GM21528 (cell line): ENCODE measurements around the gene ZBTB46.

Source experiments
- ATAC-seq: cut with Tn5 transposase; IDR thresholded peaks from one replicate; pipeline ENCODE4 v1.9.1; 2021; ENCODE audit warnings: mild to moderate bottlenecking, moderate library complexity; ENCODE audit not compliant: unreplicated experiment, low FRiP score

The ZBTB46 gene

GRCh38 chr20:63749597-63750508 lies 81.2 kb downstream of the ZBTB46 start:
- no peak for ATAC-seq

- no peak for ATAC-seq
Measured at GRCh38 chr20:63748934-63749270, 82.2 kb downstream of the ZBTB46 start.

DNA sequence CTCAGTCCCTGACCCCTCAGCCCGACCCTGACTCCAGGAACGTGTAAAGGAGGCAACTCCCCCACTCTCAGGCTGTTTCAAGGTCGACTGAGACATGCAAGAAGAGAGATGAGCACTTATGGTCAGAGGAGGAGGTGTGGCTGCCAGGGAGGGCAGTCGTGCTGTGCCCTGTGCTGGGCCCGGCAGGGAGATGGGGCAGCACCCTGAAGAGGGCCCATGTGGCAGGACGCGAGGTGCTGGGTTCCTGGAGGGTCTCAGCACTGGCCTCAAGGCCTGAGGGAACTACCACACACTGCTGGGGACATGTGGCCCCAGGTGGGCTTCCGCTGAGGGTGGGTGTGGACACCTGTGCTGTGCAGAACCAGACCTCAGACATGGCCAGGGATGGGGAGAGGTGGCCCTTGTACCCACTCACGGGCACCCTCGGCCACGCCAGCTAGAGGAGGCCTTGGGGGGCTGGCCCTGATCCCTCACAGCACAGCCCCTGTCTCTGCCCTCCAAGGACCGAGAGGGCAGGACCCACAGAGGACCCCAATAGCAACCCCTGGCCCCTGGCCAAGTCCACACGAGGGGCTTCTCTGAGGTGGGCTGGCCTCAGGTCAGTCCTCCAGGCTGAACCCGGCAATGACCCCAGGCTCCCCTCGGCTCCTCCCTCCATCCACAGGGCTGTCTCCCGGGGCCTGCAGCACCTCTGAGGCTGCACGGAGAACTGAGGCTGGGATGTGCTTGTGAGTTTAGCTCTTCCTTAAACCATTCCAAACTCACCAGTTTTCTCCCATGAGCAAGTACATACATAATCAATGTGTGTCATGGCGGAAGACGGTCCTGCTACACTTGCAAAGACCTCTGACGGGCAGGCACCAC lies 82.8 kb downstream of the ZBTB46 start:
- no peak for ATAC-seq

- ATAC-seq: no peak
Measured at GRCh38 chr20:63747622-63748069, 83.4 kb downstream of the ZBTB46 start.

DNA sequence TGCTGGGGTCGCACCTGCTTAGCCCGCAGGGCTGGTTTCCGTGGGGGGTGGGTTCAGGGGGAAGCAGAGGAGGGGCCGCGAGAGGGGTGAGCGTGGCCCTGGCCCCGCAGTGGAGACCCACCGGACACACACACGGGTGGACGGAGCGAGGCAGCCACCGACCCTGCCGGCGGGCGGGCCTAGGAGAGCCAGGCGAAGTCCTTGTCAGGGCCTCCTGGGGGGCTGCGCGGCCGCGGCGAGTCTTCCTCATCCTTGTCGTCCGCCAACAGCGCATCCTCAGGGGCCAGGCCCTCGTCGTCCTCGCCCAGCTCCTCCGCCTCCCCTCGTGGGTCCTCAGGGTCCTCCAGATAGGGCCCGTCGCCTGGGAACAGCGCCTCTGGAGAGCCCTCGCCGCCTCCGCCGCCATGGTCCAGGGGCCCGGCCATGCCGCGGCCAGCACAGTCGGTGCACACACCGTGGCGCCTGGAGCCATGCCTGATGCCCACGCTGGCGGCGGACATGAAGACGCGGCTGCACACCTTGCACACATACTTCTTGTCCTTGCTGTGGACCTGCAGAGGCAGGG lies 84.2 kb downstream of the ZBTB46 start:
- ATAC-seq: no peak

DNA sequence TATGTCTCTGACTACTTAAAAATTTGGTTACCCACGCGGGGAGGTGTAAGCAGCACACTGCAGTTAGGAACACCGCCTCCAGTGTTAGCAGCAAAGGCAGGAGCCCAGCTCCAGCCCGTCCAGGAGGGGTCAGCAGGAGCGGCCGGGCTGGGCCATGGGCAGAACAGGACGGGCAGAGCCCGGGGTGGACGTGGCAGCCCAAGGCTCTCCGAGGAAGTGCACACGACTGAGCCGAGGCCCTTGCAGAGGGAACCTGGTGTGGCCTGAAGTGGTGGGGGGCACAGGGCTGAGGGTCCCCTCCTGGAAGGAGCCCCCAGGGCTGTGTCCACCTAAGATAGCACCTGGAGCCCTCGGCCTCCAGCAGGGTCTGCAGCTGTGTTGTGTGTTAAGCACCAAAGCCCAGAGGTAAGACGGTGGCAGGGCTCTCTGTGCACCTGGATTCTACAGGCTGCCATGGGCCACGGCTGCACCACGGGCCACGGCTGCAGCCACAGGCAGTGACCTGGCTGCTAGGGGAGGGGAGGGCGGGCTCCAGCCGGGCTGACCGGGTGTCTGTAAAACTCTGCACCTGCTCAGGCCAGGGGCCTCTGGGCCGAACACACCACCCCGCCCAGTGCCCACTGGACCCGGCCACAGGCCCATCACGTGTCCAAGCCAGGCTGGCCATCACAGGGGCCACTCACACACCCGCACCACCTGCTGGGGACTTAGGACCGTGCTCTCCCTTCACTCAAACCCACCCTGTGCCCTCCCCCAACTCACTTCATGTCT lies 84.9 kb downstream of the ZBTB46 start:
- no peak for ATAC-seq

DNA sequence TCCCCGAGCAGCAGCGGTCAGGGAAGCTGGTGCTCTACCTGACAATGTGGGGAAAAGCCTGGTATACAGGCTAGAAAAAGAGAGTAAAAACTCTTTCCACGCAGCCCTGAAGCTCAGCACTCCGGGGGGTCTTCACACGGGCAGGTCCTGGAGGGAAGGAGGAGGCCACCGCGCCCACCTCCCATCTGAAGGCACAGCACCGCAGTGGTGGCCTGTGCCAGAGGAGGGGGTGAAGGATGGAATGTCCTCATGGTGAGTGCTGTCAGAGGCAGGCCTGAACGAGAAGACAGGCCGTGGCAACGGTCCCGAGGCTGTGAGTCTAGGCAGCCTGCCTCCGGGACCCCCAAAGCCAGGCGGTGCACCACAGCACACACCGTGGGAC lies 85.6 kb downstream of the ZBTB46 start:
- ATAC-seq: no peak

DNA sequence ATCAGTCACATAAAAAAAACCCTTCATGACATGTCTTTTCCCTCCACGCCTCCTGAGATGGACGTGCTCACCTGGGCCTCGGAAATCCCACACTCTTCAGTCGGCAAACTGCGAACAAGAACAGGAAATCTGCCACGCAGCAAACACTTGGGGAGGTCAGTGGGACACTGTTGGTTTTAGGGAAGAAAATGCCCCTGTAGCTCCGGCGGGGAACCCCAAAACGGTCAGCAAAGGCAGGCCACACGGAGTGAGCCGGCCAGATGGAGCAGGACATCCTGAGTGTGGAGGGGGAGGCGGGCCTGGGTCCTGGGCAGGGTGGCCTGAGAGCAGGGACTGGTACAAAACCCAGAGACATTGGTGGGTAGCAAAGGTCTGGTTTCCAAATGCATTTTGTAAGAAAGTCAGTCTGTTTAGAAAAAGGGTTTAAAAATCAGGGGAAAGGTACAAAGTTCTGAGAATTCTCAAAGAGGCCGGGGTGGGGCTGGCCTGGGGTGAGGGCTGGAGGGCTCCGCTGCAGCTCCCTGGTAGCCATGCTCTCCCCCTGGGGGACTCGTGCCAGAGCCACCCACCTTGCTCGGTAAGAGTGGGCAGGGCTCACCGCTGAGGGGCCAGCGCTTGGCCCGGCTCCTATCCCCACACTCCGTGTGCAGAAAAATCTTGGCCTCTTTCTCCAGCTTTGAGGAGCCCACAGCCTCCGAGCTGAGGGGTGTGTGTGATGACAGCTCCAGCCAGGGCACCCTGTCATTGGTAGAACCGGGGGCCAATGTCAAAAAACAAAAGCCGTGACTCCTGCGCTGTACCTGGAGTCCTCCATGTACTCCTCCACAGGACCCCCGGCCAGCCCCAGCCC lies 86.3 kb downstream of the ZBTB46 start:
- no peak for ATAC-seq

DNA sequence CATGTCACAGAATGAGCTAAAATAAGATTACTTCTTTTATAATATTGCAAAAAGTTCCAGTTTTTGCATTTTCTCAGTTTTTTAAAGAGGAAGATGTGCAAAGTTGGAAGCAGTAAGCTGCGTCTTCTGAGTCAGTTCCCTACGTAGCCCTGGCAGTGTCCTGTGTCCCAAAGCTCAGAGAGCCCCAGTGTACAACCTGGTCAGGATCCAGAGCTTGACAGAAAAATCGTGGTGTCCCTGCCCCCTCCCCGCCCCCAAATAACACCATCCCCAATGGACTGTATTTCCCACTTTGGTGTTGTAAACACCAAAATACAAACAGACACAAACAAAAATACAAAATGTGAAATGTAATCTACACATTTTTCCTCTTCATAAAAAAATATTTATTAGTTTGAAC lies 86.9 kb downstream of the ZBTB46 start:
- no peak for ATAC-seq

- ATAC-seq: no peak
Measured at GRCh38 chr20:63743210-63743970, 87.7 kb downstream of the ZBTB46 start.

DNA sequence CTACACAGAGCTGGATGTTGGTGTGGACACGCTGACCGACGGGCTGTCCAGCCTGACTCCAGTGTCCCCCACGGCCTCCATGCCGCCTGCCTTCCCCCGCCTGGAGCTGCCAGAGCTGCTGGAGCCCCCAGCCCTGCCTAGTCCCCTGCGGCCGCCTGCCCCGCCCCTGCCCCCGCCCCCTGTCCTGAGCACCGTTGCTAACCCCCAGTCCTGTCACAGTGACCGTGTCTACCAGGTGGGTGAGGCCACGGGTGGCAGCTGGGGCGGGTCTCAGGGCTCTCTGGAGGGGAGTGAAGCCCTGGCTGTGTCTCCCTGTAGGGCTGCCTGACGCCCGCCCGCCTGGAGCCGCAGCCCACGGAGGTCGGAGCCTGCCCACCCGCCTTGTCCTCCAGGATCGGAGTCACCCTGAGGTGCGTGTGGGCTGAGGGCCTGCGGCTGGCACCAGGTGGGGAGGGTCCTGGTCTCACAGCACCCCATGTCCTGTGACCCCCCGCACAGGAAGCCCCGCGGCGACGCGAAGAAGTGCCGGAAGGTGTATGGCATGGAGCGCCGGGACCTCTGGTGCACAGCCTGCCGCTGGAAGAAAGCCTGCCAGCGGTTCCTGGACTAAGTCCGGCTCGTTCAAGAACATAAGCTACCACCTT lies 88.6 kb downstream of the ZBTB46 start:
- no peak for ATAC-seq

- no peak for ATAC-seq
Measured at GRCh38 chr20:63741676-63742380, 89.2 kb downstream of the ZBTB46 start.

GRCh38 chr20:63741354-63741675 lies 89.7 kb downstream of the ZBTB46 start:
- ATAC-seq: no peak

DNA sequence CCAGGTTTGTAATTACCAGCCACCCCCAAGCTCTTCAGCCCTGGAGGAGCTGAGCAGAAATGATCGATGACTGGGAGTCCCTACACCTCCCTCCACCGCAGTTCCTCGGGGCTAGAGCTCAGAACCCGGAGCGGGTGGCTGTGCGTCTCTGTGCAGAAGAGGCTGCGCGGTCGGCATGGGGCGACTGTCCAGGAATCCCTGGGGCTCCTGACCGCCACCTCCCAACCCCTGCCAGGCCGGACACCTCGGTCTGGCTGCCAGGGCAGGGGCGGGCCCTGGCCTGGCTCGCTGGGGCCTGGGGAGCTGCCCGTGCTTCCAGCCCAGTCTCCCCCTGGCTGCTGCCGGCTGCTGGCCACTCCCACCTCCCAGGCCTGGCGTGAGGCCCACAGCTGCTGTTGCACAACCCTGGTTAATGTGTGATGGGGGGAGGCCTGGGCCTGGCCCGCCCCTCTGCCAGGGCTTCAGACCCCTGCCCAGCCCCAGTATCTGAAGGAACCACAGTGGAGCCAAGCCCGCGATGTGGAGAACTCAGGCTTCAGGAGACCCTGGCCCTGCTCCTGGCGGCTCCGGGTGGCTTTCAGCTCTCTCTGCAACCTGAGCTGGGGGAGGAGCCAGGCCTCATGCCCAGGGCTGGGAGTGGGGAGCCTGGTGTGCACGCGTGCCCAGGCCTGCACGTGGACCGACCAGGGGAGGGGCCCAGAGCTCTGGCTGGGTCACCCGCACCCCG lies 90.3 kb downstream of the ZBTB46 start:
- no peak for ATAC-seq

- ATAC-seq: no peak
Measured at GRCh38 chr20:63740070-63740626, 90.9 kb downstream of the ZBTB46 start.

- peak; percentile 36 for ATAC-seq
Measured at GRCh38 chr20:63739130-63740069, 91.7 kb downstream of the ZBTB46 start, which contains the start of gene SLC2A4RG. Gene SLC2A4RG, plus strand, starts transcription at chr20:63739776. Its CDS starts 137 bp downstream, at chr20:63739913.
